Body of pancreas (tissue), 4 donors: ENCODE data around the gene RELB. TPM values are rescaled to one million over a fixed set of nuclear protein-coding genes. Genes with fewer than 3 reads are reported as not detected.

Experiments
- ATAC-seq: fragments of 150-250 bp; one replicate; pipeline ENCODE4 v1.9.1; 2016
- DNase-seq, 4 donors: peaks; one replicate each; pipeline ENCODE4 v3.0.0-alpha.2; 2019
- H3K27ac ChIP-seq, 4 donors: fragments of 200-600 bp; sonication (generic); 1 replicate in 3 of 4; 2 replicates in 1 of 4; pipeline versions ENCODE4 v1.5.1 to v1.6.1; 2016 to 2019; ENCODE audit warnings: mild to moderate bottlenecking in 1 of 4, mixed read lengths in 1 of 4, moderate library complexity in 1 of 4
- H3K27me3 ChIP-seq, 2 donors: fragments of 200-600 bp; sonication (generic); one replicate each; pipeline ENCODE4 v1.6.0; 2016; ENCODE audit warnings: mild to moderate bottlenecking in 1 of 2
- H3K36me3 ChIP-seq, 2 donors: fragments of 200-600 bp; sonication (generic); replicated peaks in 1 of 2; 2 replicates each; pipeline ENCODE4 v1.5.1; 2016; ENCODE audit warnings: low read depth in 2 of 2; ENCODE audit not compliant: insufficient read depth in 1 of 2
- H3K4me1 ChIP-seq: fragments of 200-600 bp; sonication (generic); one replicate; pipeline ENCODE4 v1.6.0; 2016
- H3K4me3 ChIP-seq, 2 donors: fragments of 200-600 bp; sonication (generic); 1 replicate in 1 of 2; 2 replicates in 1 of 2; pipeline ENCODE4 v1.5.1; 2016 to 2019
- H3K9me3 ChIP-seq, 3 donors: fragments of 200-600 bp; sonication (generic); 1 replicate in 2 of 3; 2 replicates in 1 of 3; pipeline ENCODE4 v1.5.1; 2016
- CTCF ChIP-seq, 7 experiments: fragments of 450-650 bp in 4 of 7; fragments of 200-600 bp in 3 of 7; sonication (generic) in 3 of 7; IDR thresholded peaks; one replicate each; pipeline ENCODE4 v1.5.1; 2016 to 2019; ENCODE audit warnings: antibody characterized with exemption in 7 of 7
- POLR2A ChIP-seq, 3 donors: fragments of 450-650 bp; IDR thresholded peaks; one replicate each; pipeline ENCODE4 v1.6.1; 2016; ENCODE audit warnings: antibody characterized with exemption in 3 of 3, mild to moderate bottlenecking in 2 of 3
- WGBS, 2 donors: methylation state at CpG; one replicate each; pipeline ENCODE4 v1.1.5; 2017; 5-methylcytosine and 5-hydroxymethylcytosine counted together
- intact Hi-C: fragments of 100-400 bp; cut with DNase I; formaldehyde crosslinking; loops from one replicate; pipeline ENCODE4 v1.15.1; 2023
- total RNA-seq, 2 donors: library from RNA; depleted of rRNA; stranded (reverse); fragments of >200 nt; gene quantifications; one replicate each; pipeline ENCODE4 v1.1.0, GENCODE V29; 2016

RELB gene
- total RNA-seq, 2 donors from 2014 or later: 8.9 to 11.9 TPM

GRCh38 chr19:45058622-45059159 lies 57.4 kb downstream of the RELB start:
- Histone ChIP-seq H3K4me3 (no peak overlapping the region), H3K27me3 (no peaks in the 10 kb centered on the region), H3K9me3 (no peaks in the 10 kb centered on the region), H3K27ac (no peak overlapping the region), H3K4me1 (no peaks in the 10 kb centered on the region), H3K36me3 (peaks cover 44 to 52% of the 10 kb centered on the region in 2 donors)
- no peak for TF ChIP-seq POLR2A (IDR thresholded peaks at IDR 0.05)
- TF ChIP-seq CTCF (IDR thresholded peaks at IDR 0.05): no peak
- 79 to 83% methylated on average over 14 of the region's 14 CpGs for WGBS, 2 donors
- intact Hi-C loops: no loop called here
- DNase-seq (no peak), ATAC-seq (no peak)

GRCh38 chr19:45059258-45059965 lies 58.1 kb downstream of the RELB start:
- WGBS, 2 donors: 48 to 100% methylated on average over 2 to 16 of the region's 16 CpGs
- Histone ChIP-seq H3K36me3 (peaks cover 51% of the 10 kb centered on the region in 2 donors), H3K4me3 (no peak overlapping the region), H3K9me3 (no peaks in the 10 kb centered on the region), H3K27ac (no peak overlapping the region), H3K4me1 (no peaks in the 10 kb centered on the region), H3K27me3 (no peaks in the 10 kb centered on the region)
- ATAC-seq (peak; percentile 72), DNase-seq (peak; percentile 71 to 85 (median 84))
- TF ChIP-seq CTCF (IDR thresholded peaks at IDR 0.05) (peak; percentile 69 to 91 (median 87)), POLR2A (IDR thresholded peaks at IDR 0.05) (no peak)
- intact Hi-C loops: no loop called here

- Histone ChIP-seq H3K4me3 (no peak overlapping the region), H3K36me3 (peaks cover 48 to 51% of the 10 kb centered on the region in 2 donors), H3K27me3 (no peaks in the 10 kb centered on the region), H3K27ac (no peak overlapping the region), H3K9me3 (no peaks in the 10 kb centered on the region), H3K4me1 (no peaks in the 10 kb centered on the region)
- ATAC-seq: no peak
- DNase-seq: no peak
- intact Hi-C loops: no loop called here
- WGBS, 2 donors: 84% methylated on average over 4 of the region's 4 CpGs
- no peak for TF ChIP-seq CTCF (IDR thresholded peaks at IDR 0.05)
These were observed 60.7 kb downstream of the RELB start for GRCh38 chr19:45061965-45062364.

- Histone ChIP-seq H3K27ac (no peak overlapping the region), H3K36me3 (peaks cover 32 to 40% of the 10 kb centered on the region in 2 donors), H3K9me3 (no peaks in the 10 kb centered on the region), H3K4me1 (no peaks in the 10 kb centered on the region), H3K4me3 (no peak overlapping the region), H3K27me3 (no peaks in the 10 kb centered on the region)
- no peak for ATAC-seq
- no peak for DNase-seq
- no peak for TF ChIP-seq POLR2A (IDR thresholded peaks at IDR 0.05)
- no peak for TF ChIP-seq CTCF (IDR thresholded peaks at IDR 0.05)
- intact Hi-C loops: no loop called here
- 91 to 95% methylated on average over 48 to 51 of the region's 85 CpGs for WGBS, 2 donors
These were observed 62.9 kb downstream of the RELB start for GRCh38 chr19:45063851-45064801.
